ENCODE data around the gene IL17F.

The IL17F gene

GRCh38 chr6:52187098-52187497 is 57.2 kb downstream of the IL17F start:
- H3K27ac Mint-ChIP-seq, result no peak overlapping the region
- no peaks in the 10 kb centered on the region for H3K27me3 Mint-ChIP-seq (ENCODE audit: low read depth)
- no peak overlapping the region for H3K4me3 Mint-ChIP-seq
- no peaks in the 10 kb centered on the region for H3K36me3 Mint-ChIP-seq (ENCODE audit: low read depth)
- peaks cover 8% of the 10 kb centered on the region for H3K4me1 Mint-ChIP-seq
- no peaks in the 10 kb centered on the region for H3K9me3 Mint-ChIP-seq
- TF ChIP-seq CTCF (IDR thresholded peaks at IDR 0.05; ENCODE audit: unreplicated experiment in 3 of 3), result no peak
